Gastroesophageal sphincter (tissue), 4 donors: ENCODE measurements around the gene PER3. TPM values are rescaled to one million over a fixed set of nuclear protein-coding genes. Genes with fewer than 3 reads are reported as not detected.

Source experiments
- ATAC-seq: fragments of 150-250 bp; one replicate; pipeline ENCODE4 v1.9.1; 2016; ENCODE audit warnings: mild to moderate bottlenecking, moderate library complexity
- H3K27ac ChIP-seq, 4 donors: fragments of 200-600 bp; sonication (generic) in 3 of 4; 1 replicate in 3 of 4; 2 replicates in 1 of 4; pipeline ENCODE4 v1.5.1; 2016 to 2019
- H3K27me3 ChIP-seq: fragments of 200-600 bp; sonication (generic); one replicate; pipeline ENCODE4 v1.5.1; 2019
- H3K36me3 ChIP-seq, 2 donors: fragments of 200-600 bp; sonication (generic); one replicate each; pipeline ENCODE4 v1.5.1; 2019; ENCODE audit warnings: control low read depth in 1 of 2
- H3K4me1 ChIP-seq, 3 donors: fragments of 200-600 bp; sonication (generic); 1 replicate in 2 of 3; 2 replicates in 1 of 3; pipeline ENCODE4 v1.5.1; 2016 to 2019; ENCODE audit warnings: control low read depth in 2 of 3
- H3K4me3 ChIP-seq, 2 donors: fragments of 200-600 bp; sonication (generic); one replicate each; pipeline ENCODE4 v1.5.1; 2019; ENCODE audit warnings: mild to moderate bottlenecking in 1 of 2, moderate library complexity in 1 of 2
- H3K9me3 ChIP-seq, 3 donors: fragments of 200-600 bp; sonication (generic); one replicate each; pipeline ENCODE4 v1.5.1; 2017 to 2019; ENCODE audit warnings: control low read depth in 2 of 3
- CTCF ChIP-seq, 4 experiments: fragments of 200-600 bp in 2 of 4; fragments of 450-650 bp in 2 of 4; sonication (generic) in 1 of 4; IDR thresholded peaks; one replicate each; pipeline ENCODE4 v1.5.1; 2017 to 2019; ENCODE audit warnings: antibody characterized with exemption in 4 of 4, mild to moderate bottlenecking in 2 of 4, moderate library complexity in 2 of 4
- EP300 ChIP-seq: sonication (generic); formaldehyde crosslinking; IDR thresholded peaks from one replicate; pipeline ENCODE4 v1.6.1; 2017; ENCODE audit warnings: antibody characterized with exemption, mild to moderate bottlenecking
- POLR2A ChIP-seq, 2 donors: fragments of 450-650 bp; IDR thresholded peaks; one replicate each; pipeline ENCODE4 v1.6.1; 2017; ENCODE audit warnings: antibody characterized with exemption in 2 of 2, mild to moderate bottlenecking in 2 of 2, moderate library complexity in 1 of 2
- POLR2AphosphoS5 ChIP-seq: sonication (generic); formaldehyde crosslinking; IDR thresholded peaks from one replicate; pipeline ENCODE4 v1.6.1; 2017; ENCODE audit warnings: antibody characterized with exemption
- WGBS, 2 donors: methylation state at CpG; one replicate each; pipeline ENCODE4 v1.1.5; 2018; ENCODE audit warnings: low coverage in 1 of 2; 5-methylcytosine and 5-hydroxymethylcytosine counted together
- total RNA-seq, 4 donors: library from RNA; depleted of rRNA; stranded (reverse); fragments of >200 nt; gene quantifications; one replicate each; pipeline ENCODE4 v1.1.0, GENCODE V29; 2016

PER3 gene
- total RNA-seq, 4 donors from 2014 or later = 26.8 to 73.2 (median 43.4) TPM

- no peak for ATAC-seq
- Histone ChIP-seq H3K4me3 (no peak overlapping the region), H3K36me3 (no peaks in the 10 kb centered on the region), H3K4me1 (no peaks in the 10 kb centered on the region), H3K27ac (no peak overlapping the region), H3K27me3 (peaks cover 51% of the 10 kb centered on the region), H3K9me3 (no peaks in the 10 kb centered on the region)
- TF ChIP-seq POLR2A (IDR thresholded peaks at IDR 0.05) (no peak), CTCF (IDR thresholded peaks at IDR 0.05) (no peak), POLR2AphosphoS5 (no peak), EP300 (no peak)
- 26 to 50% methylated on average over 1 to 23 of the region's 27 CpGs for WGBS, 2 donors
Measured at GRCh38 chr1:7885513-7886404, 101.7 kb downstream of the PER3 start.

- no peak overlapping the region for H3K4me3 ChIP-seq
- TF ChIP-seq CTCF (IDR thresholded peaks at IDR 0.05) (no peak), POLR2AphosphoS5 (no peak), EP300 (no peak), POLR2A (IDR thresholded peaks at IDR 0.05) (no peak)
- no peaks in the 10 kb centered on the region for H3K36me3 ChIP-seq
- WGBS, 2 donors = 46 to 55% methylated on average over 5 to 7 of the region's 7 CpGs
- peaks cover 51% of the 10 kb centered on the region for H3K27me3 ChIP-seq
- no peaks in the 10 kb centered on the region for H3K9me3 ChIP-seq
- no peak for ATAC-seq
- H3K4me1 ChIP-seq = no peaks in the 10 kb centered on the region
- H3K27ac ChIP-seq = no peak overlapping the region
Measured at GRCh38 chr1:7886405-7886745, 102.3 kb downstream of the PER3 start.

DNA sequence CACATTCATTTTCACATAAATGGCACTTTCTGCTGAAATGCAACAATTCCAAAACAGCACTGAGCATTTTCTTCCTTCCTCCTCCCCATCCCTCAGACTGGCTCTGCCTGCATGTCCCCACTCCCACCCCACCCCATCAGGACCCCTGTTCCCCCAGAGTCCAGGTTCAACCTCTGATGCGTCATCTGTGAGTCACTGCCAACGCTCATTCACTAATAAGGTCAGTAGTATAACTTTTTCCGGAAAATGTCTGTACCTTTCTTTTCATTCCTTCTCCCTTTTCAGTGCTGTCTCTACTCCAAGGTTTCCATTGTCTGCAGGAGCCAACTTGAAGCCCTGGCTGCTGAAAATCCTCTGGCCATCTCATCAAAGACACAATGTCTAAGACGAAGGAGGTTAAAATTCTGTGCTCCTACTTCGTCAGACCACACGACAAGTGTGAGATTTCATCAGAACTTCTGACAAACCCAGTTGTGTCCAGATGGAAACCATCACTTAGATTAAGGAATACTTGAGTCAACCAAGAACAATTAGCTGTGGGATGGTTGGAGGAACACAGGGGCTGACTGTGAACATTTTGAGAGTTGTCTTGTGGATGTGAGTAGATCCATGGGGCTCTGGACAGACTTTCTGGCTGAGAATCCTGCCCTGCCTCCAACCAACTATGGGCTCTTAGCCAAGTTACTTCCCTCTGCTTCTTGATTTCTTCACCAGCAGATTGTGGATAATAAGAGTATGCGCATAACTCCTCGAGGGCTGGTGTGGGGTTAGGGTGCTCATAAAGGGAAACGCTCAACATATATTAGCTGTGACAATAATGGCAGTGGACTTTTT is 104.4 kb downstream of the PER3 start:
- WGBS, 2 donors = 46 to 65% methylated on average over 6 to 8 of the region's 9 CpGs
- TF ChIP-seq EP300 (no peak), POLR2AphosphoS5 (no peak), POLR2A (IDR thresholded peaks at IDR 0.05) (no peak), CTCF (IDR thresholded peaks at IDR 0.05) (no peak)
- Histone ChIP-seq H3K36me3 (no peaks in the 10 kb centered on the region), H3K9me3 (no peaks in the 10 kb centered on the region), H3K4me3 (no peak overlapping the region), H3K27ac (no peak overlapping the region), H3K27me3 (peaks cover 51% of the 10 kb centered on the region), H3K4me1 (no peaks in the 10 kb centered on the region)
- ATAC-seq = no peak

GRCh38 chr1:7890853-7891252 is 106.8 kb downstream of the PER3 start:
- TF ChIP-seq POLR2A (IDR thresholded peaks at IDR 0.05) = no peak
- TF ChIP-seq POLR2AphosphoS5 = no peak
- TF ChIP-seq EP300 = no peak
- TF ChIP-seq CTCF (IDR thresholded peaks at IDR 0.05) = no peak
- 100% methylated on average over 2 of the region's 2 CpGs for WGBS, 2 donors
- Histone ChIP-seq H3K27me3 (peaks cover 44% of the 10 kb centered on the region), H3K4me3 (no peak overlapping the region), H3K9me3 (no peaks in the 10 kb centered on the region), H3K36me3 (no peaks in the 10 kb centered on the region), H3K4me1 (no peaks in the 10 kb centered on the region), H3K27ac (no peak overlapping the region)
- no peak for ATAC-seq
